Measurements from ENCODE around the gene ZNF813.
A peak's percentile ranks its signal among the peaks of the same experiment; 100 is the strongest.
"Not testable (repeated sequence)": the region's sequence is repeated elsewhere in the genome, so short reads cannot be mapped to it uniquely, and the experiment has no call there.

The ZNF813 gene

GRCh38 chr19:53485046-53486004, 17.8 kb downstream of the ZNF813 start:
- no peak for DNase-seq

- DNase-seq: no peak
Observed at GRCh38 chr19:53492153-53492552, 24.6 kb downstream of the ZNF813 start.

- DNase-seq: not testable (repeated sequence)
Observed at GRCh38 chr19:53497311-53498023, 29.9 kb downstream of the ZNF813 start.

GRCh38 chr19:53498024-53498395, 30.5 kb downstream of the ZNF813 start:
- not testable (repeated sequence) for DNase-seq

- not testable (repeated sequence) for DNase-seq
Observed at GRCh38 chr19:53503151-53503550, 35.6 kb downstream of the ZNF813 start.

- peak in 2 of 14 donors; percentile 1 to 4 for DNase-seq
Observed at GRCh38 chr19:53503671-53504364, 36.3 kb downstream of the ZNF813 start.

- DNase-seq: peak in 5 of 14 donors; percentile 1 to 6 (median 4)
Observed at GRCh38 chr19:53504365-53504703, 36.8 kb downstream of the ZNF813 start.

GRCh38 chr19:53504885-53505284, 37.4 kb downstream of the ZNF813 start:
- peak in 1 of 14 donors; percentile 10 for DNase-seq

GRCh38 chr19:53506728-53507127, 39.2 kb downstream of the ZNF813 start:
- no peak for DNase-seq

- DNase-seq: no peak
Observed at GRCh38 chr19:53507523-53508442, 40.2 kb downstream of the ZNF813 start.

- DNase-seq: no peak
Observed at GRCh38 chr19:53509443-53509842, 41.9 kb downstream of the ZNF813 start.

- no peak for DNase-seq
Observed at GRCh38 chr19:53509845-53510244, 42.3 kb downstream of the ZNF813 start.

- DNase-seq: no peak
Observed at GRCh38 chr19:53511357-53511756, 43.8 kb downstream of the ZNF813 start.

- peak in 7 of 14 donors; percentile 0 to 17 (median 4) for DNase-seq
Observed at GRCh38 chr19:53511933-53512374, 44.4 kb downstream of the ZNF813 start.

GRCh38 chr19:53515047-53515446, 47.5 kb downstream of the ZNF813 start:
- DNase-seq: not testable (repeated sequence)

GRCh38 chr19:53517114-53517741, 49.7 kb downstream of the ZNF813 start:
- DNase-seq: no peak

GRCh38 chr19:53518121-53518520, 50.6 kb downstream of the ZNF813 start:
- DNase-seq: no peak

- DNase-seq: no peak
Observed at GRCh38 chr19:53518716-53519115, 51.2 kb downstream of the ZNF813 start.

GRCh38 chr19:53519446-53519845, 51.9 kb downstream of the ZNF813 start:
- no peak for DNase-seq

GRCh38 chr19:53520163-53520546, 52.6 kb downstream of the ZNF813 start:
- DNase-seq: no peak

All from C1 segment of cervical spinal cord (tissue), 14 donors.